Lower leg skin (tissue), 4 donors: ENCODE results near the gene ATAD5. TPM values are rescaled to one million over a fixed set of nuclear protein-coding genes. Genes with fewer than 3 reads are reported as not detected.
A peak's percentile ranks its signal among the peaks of the same experiment; 100 is the strongest.

Experiments used
- DNase-seq, 2 donors: peaks; one replicate each; pipeline ENCODE4 v3.0.0-alpha.2; 2019; ENCODE audit warnings: low spot score in 2 of 2
- H3K4me3 ChIP-seq: fragments of 200-600 bp; sonication (generic); 2 replicates; pipeline ENCODE4 v1.5.1; 2017; ENCODE audit warnings: mild to moderate bottlenecking, low read depth; ENCODE audit not compliant: poor library complexity, severe bottlenecking
- POLR2A ChIP-seq, 2 donors: fragments of 450-650 bp; IDR thresholded peaks; one replicate each; pipeline ENCODE4 v1.6.1; 2016 to 2017; ENCODE audit warnings: antibody characterized with exemption in 2 of 2, mild to moderate bottlenecking in 1 of 2, moderate library complexity in 1 of 2
- WGBS, 2 donors: methylation state at CpG; one replicate each; pipeline ENCODE4 v1.1.5; 2018; 5-methylcytosine and 5-hydroxymethylcytosine counted together
- intact Hi-C: fragments of 100-400 bp; cut with DNase I; formaldehyde crosslinking; loops from one replicate; pipeline ENCODE4 v1.15.0; 2023; ENCODE audit warnings: low total_unique reads
- total RNA-seq, 4 donors: library from RNA; depleted of rRNA; stranded (reverse); fragments of >200 nt; gene quantifications; one replicate each; pipeline ENCODE4 v1.1.0, GENCODE V29; 2016
- TF ChIP-seq, protein P1 (sequence below), 3 donors: fragments of 450-650 bp; IDR thresholded peaks; one replicate each; pipeline ENCODE4 v1.5.1; 2016; ENCODE audit warnings: antibody characterized with exemption in 3 of 3, mild to moderate bottlenecking in 3 of 3, moderate library complexity in 2 of 3

The ATAD5 gene
- total RNA-seq, 4 donors from 2014 or later = 0.93 to 1.5 (median 1.4) TPM

DNA sequence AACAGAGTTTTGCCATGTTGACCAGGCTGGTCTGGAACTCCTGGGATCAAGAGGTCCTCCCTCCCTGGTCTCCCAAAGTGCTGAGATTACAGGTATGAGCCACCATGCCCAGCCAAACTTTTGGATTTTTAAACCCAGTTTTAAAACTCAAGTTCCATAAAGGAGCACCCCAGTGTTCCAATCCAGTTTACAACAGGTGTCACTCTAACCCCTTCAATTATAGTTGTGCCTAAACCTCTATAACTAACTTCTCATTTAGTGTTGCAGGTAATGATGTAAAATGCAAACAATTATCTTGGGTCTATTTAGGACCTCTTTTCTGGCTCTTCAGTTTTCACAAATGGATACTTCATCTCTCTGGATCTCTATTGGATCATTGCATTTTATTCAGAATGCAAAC is 82.2 kb downstream of the ATAD5 start:
- intact Hi-C loops = no loop called here
- no peak overlapping the region for H3K4me3 ChIP-seq
- no peak for DNase-seq
- TF ChIP-seq, protein P1, sequence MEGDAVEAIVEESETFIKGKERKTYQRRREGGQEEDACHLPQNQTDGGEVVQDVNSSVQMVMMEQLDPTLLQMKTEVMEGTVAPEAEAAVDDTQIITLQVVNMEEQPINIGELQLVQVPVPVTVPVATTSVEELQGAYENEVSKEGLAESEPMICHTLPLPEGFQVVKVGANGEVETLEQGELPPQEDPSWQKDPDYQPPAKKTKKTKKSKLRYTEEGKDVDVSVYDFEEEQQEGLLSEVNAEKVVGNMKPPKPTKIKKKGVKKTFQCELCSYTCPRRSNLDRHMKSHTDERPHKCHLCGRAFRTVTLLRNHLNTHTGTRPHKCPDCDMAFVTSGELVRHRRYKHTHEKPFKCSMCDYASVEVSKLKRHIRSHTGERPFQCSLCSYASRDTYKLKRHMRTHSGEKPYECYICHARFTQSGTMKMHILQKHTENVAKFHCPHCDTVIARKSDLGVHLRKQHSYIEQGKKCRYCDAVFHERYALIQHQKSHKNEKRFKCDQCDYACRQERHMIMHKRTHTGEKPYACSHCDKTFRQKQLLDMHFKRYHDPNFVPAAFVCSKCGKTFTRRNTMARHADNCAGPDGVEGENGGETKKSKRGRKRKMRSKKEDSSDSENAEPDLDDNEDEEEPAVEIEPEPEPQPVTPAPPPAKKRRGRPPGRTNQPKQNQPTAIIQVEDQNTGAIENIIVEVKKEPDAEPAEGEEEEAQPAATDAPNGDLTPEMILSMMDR (IDR thresholded peaks at IDR 0.05) = no peak
- TF ChIP-seq POLR2A (IDR thresholded peaks at IDR 0.05) = no peak

DNA sequence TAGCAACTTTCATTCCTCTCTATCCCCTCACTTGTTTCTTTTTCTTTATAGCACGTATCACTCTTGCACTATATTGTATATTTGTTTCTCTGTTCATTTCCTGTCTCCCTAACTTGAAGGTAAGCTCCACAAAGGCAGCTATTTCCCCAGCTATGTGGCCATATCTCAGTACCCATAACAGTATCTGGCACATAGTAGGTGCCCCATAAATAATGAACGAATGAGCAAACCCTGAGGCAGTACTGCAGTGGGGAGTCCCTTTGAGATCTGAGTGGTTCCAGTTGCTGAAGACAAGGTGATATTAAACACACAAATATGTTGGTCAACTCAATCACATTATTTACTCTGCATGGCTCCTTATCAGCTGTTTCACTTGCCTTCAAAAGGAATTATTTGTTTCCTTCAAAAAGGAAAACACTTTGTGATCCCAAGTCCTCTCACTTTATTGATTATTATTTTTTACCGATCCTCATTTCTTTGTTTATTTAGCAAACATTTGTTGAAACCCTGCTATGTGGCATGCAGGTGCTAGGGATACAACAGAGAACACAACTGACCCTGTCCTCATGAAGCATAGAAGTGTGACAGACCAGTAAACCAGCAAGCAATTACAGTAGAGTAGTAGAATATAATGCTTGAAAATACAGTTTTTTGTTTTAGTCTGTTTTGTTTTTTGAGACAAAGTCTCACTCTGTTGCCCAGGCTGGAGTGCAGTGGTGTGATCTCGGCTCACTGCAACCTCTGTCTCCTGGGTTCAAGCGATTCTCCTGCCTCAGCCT is 84.3 kb downstream of the ATAD5 start:
- intact Hi-C loops = no loop called here
- DNase-seq = no peak
- 79 to 80% methylated on average over 5 of the region's 5 CpGs for WGBS, 2 donors
- TF ChIP-seq, protein P1 (IDR thresholded peaks at IDR 0.05) = no peak
- TF ChIP-seq POLR2A (IDR thresholded peaks at IDR 0.05) = no peak
- no peak overlapping the region for H3K4me3 ChIP-seq

DNA sequence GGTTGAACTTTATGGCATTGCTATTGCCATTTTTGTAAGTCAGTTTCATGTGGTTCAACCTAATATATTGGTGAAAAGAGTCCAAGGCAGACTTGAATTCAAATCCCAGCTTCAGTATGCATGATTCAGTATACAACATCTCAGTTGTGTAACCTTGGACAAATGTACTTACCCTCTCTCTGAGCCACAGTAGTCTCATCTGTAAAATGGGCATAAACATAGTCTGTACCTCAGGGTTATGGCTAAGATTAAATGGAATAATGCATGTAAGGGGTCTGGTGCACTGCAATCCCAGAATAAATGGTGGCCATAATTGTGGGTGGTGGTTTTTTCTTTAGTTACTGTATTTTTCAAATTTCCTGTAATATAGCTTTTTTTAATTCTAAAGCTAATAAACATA is 85.3 kb downstream of the ATAD5 start:
- no peak for TF ChIP-seq POLR2A (IDR thresholded peaks at IDR 0.05)
- TF ChIP-seq, protein P1 (IDR thresholded peaks at IDR 0.05) = no peak
- no peak for DNase-seq
- intact Hi-C loops = no loop called here
- H3K4me3 ChIP-seq = no peak overlapping the region

DNA sequence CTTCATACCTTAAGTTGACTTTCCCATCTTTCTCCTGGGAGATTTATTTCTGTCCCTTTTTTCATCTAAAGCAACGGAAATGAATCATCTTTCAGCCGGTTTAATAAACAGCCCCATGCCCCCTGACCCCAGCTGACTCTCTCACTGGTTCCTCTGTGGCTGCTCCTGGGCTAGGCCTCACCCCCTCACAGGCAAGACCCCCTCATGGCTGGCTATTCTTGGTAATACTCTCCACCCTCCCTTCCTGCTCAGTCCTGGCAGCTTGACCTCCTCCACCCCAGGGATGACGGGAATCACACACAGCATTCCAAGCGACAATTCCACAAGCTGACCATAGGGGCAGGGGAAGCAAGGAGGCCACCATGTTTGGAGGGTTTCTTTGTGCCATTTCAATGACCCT is 88.5 kb downstream of the ATAD5 start:
- no peak overlapping the region for H3K4me3 ChIP-seq
- intact Hi-C loops = no loop called here
- peak in 1 of 2 donors; percentile 45 for DNase-seq
- TF ChIP-seq POLR2A (IDR thresholded peaks at IDR 0.05) = no peak
- TF ChIP-seq, protein P1 (IDR thresholded peaks at IDR 0.05) = no peak
- WGBS, 2 donors = 66 to 67% methylated on average over 4 of the region's 4 CpGs

DNA sequence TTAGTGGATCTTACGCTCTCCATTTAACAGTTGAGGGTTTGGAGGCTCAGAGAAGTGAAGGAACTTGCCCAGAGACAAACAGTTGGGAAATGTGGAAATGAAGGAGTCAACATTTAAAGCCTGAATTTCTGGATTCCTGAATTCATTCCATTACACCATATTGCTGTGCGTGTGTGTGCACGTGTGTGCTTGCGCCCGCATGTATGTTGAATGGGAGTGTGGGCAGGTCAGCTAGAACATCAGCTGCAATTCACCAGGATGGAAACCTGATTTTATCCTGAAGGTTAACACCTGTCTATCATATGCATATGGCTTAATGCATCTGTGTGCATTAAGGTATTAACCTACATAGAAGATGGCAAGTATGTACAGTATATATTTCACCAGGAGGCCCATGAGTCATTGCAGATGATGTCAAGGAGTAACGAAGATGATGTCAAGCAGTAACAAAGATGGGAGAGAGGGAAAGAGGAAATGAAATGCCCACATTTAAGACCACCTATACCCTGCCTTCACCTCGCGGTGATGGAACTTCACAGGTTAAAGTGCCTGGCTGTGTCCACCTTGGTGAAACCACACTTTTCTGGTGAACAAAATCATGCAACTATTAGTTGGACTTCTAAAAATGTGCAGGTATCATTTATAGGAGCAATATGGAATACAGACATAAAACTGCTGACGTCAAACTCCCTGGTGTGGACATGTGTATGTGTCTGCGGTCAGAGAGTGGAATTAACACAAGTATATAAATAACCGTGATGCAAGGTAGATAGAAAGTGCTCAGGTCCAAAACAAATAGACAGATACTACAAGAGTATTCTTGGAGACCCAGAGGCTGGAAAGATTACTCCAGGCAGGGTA is 89.1 kb downstream of the ATAD5 start:
- TF ChIP-seq, protein P1 (IDR thresholded peaks at IDR 0.05) = no peak
- TF ChIP-seq POLR2A (IDR thresholded peaks at IDR 0.05) = no peak
- no peak overlapping the region for H3K4me3 ChIP-seq
- DNase-seq = peak in 1 of 2 donors; percentile 65
- WGBS, 2 donors = 59 to 67% methylated on average over 11 of the region's 11 CpGs
- intact Hi-C loops = no loop called here
